Vagina (tissue), 2 donors: ENCODE data around the gene MRM2.

ENCODE experiments used
- CTCF ChIP-seq, 3 experiments: fragments of 450-650 bp in 2 of 3; fragments of 200-600 bp in 1 of 3; sonication (generic) in 1 of 3; IDR thresholded peaks; one replicate each; pipeline ENCODE4 v1.5.1; 2017 to 2019; ENCODE audit warnings: antibody characterized with exemption in 3 of 3, mild to moderate bottlenecking in 2 of 3, moderate library complexity in 2 of 3
- POLR2A ChIP-seq, 2 donors: fragments of 450-650 bp; IDR thresholded peaks; one replicate each; pipeline ENCODE4 v1.6.1; 2017; ENCODE audit warnings: antibody characterized with exemption in 2 of 2, mild to moderate bottlenecking in 2 of 2, moderate library complexity in 2 of 2

- no peak for TF ChIP-seq CTCF (IDR thresholded peaks at IDR 0.05)
- TF ChIP-seq POLR2A (IDR thresholded peaks at IDR 0.05), result no peak
Measured at GRCh38 chr7:2257651-2258050, 15.6 kb upstream of the MRM2 start.
